ENCODE measurements around the gene TSEN2. TPM values are rescaled to one million over a fixed set of nuclear protein-coding genes. Genes with fewer than 3 reads are reported as not detected.
A peak's percentile ranks its signal among the peaks of the same experiment; 100 is the strongest.
"Not testable (repeated sequence)": the region's sequence is repeated elsewhere in the genome, so short reads cannot be mapped to it uniquely, and the experiment has no call there.

Gene TSEN2
- total RNA-seq, 1 donor from 2014 or later: 10.2 TPM

DNA sequence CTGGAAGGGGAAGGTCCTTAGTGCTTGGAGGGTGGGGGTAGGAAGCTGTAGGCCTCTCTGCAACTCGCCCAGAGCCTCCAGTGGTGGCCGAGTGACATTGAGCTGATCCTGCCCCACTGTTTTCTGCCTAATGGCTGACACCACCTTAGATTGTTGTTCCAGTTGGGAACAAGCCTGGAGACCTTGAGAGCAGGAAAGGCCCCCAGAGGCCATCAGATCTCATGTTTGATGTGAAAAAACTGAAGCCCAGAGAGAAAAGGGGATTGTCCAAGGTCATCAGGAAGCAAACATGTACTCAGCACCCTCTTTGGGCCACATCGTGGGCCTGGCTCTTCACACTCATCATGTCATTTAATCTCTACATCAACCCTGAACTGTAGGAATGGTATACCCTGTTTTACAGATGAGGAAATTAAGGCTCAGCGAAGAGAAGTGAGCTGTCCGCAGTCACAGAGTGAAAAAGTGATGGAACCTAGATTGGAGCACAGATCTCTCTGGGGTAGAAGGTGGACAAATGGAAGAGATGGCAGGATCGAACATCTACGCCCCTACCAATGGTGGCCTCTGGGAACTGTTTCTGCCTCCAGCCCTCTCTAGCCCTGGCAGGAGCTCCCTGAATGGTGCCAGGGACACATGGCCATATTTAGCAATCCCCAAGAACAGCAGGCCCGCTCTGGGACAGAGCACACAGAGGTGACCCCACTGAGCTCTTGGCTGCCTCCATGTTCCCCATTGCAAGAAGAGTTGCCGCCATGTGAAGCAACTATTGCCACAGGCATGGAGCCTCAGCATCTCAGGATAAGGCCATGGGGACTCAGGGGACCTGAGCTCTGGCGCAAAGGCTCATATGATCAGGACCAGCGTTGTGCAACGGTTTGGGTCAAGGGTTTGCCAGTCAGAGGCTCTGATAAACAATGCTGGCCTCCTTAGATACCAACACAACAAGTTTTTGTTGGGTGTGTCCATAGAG is 31.6 kb upstream of the TSEN2 start:
- no peak for DNase-seq

DNA sequence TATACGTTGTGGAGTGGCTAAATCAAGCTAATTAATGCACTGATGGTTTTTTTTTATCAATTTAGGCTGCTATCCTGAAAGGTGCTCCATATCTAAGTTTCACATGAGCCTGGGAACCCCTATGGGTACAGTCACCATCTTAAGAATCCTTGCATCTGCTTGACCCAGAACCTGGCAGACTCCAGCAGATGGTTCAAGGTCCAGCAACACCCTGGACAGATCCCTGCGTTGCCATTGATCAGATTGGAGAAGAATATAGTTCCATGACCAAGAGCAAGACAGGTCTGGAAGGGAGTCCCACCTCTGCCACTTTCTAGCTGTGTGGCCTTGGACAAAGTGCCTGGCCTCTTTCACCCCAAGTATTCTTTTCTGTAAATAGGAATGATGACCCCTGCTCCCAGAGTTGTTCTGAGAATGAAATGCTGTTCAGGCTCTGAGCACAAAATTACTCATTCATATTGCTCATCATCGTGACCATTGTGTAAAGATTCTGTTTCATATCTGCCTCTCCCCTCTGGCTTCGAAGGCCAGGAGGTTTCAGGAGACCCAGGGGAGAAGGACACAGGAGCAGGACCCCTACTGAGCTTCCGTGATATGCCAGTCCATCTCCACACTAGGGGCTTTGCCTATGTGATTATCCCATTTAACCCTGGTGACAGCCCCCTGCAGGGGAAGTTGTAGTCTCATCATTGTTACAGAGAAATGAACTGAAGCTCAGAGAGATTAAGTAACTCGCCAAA is 30.0 kb upstream of the TSEN2 start:
- DNase-seq: no peak

DNA sequence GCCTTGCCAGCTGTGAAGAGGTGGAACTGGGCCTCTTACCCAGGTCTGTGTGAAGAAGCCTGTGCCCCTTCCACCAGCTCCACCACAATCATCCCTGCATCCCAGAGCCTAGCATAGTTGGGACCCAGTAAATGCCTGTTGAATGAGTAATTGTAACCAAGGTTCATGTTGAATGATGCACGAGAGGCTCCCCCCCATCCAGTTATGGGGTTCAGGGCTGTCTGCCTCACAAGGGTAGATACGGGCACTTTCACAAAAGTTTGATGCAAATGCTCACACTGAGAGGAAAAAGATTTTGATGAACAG is 29.5 kb upstream of the TSEN2 start:
- no peak for DNase-seq

DNA sequence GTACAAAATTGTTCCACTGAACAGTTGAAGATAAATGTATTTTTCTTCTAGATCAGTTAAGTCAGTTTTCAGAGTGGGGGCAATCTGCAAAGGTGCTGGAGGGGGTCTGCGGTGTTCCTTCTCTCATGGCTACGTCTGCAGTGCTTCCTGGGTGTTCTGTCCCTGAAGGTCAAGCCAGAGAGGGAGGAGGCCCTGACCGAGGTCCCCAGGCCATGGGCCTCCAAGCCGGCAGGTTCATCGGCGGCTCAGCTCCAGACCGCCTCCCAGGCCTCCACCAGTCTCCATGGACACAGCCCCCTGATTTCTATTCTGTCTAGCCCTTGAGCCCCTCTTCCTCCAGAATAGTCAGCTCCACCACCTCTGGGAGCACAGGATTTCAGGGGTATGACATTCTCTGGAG is 28.5 kb upstream of the TSEN2 start:
- no peak for DNase-seq

DNA sequence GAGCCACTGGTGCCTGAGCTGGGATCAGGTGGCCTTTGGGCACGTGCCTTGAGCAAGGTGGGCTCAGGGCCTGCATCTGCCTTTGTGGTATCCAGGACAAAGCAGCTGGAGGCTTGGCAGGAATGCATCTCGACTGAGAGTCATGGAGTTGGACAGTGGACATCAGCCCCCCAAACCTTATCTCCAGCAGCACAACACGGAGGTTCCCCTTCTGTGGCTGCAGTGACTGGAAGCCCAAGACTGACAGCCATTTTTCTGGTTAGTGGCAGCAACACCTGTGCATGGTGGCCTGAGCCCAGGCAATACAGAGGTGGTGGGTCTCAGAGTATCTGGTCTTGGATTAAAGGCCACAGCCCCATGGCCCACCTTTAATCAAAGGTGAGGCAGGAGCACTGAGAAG is 27.8 kb upstream of the TSEN2 start:
- no peak for DNase-seq

DNA sequence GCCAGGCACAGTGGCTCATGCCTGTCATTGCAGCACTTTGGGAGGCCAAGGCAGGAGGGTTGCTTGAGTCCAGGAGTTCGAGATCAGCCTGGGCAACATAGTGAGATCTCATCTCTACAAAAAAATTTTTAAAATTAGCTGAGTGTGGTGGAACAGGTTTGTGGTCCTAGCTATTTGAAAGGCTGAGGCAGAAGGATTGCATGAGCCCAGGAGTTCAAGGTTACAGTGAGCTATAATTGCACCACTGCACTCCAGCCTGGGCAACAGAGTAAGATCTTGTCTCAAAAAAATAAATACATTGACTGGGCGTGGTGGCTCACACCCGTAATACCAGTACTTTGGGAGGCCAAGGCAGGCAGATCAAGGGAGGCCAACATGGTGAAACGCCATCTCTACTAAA is 26.9 kb upstream of the TSEN2 start:
- DNase-seq: not testable (repeated sequence)

DNA sequence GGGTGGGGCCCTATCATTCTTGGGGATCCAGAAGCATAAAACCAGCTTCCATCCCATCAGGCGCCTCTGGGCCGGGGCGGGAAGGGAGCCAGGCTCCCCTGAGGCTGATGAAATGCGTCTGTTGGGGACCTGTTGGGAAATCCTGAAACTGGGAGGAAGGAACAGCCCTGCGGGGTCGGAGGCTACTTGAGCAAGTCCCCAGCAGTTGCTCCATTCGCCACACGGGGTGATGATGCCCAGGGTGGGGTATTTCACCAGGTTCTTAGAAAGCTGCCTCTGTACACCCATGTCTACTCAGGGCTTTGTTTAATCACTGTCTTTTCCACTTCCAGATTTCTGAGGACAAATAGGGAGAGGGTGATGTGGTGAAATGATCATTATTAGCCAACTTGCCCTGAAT is 25.4 kb upstream of the TSEN2 start:
- DNase-seq: no peak

DNA sequence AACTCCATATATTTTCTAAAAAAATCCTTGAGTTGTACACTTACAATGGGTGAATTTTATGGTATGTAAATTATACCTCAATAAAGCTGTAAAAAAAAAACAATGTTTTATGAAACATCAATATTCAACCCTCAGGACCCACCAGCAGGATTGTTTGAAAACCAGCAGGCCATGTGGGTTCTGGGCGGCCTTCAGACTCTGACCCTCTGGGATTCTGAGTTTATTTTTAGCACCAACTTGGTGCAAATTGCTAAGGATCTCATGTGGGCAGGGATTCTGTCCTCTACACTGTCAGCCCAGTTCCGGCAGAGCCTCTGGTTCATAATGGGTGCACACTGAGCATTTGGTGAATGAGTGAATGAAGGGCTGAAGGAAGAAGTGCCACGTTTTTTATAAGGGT is 24.2 kb upstream of the TSEN2 start:
- DNase-seq: no peak

DNA sequence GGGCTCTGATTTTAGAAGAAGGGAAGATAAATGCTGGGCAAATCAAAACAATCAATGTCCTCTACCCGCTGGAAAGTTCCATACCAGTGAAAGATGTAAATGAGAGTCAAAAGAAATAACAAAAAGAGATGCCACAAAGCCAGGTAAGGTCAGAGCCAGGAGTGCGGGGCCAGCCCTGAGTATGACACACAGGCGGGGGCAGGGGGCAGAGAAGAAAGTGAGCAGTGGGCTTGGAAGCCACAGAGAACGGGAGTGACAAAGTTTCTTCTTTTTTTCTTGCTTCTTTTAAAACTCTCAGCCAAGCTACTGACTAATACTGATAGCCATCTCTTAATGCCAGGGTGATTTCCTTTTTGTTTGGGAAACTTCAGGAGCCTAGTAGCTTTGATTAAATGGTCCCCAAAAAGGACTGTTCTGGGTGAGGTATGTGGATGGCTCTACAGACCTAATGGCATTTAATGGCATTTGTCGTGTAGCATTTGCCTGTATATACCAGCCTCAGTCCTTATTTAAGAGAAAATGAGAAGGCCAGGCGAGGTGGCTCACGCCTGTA is 23.1 kb upstream of the TSEN2 start:
- no peak for DNase-seq

DNA sequence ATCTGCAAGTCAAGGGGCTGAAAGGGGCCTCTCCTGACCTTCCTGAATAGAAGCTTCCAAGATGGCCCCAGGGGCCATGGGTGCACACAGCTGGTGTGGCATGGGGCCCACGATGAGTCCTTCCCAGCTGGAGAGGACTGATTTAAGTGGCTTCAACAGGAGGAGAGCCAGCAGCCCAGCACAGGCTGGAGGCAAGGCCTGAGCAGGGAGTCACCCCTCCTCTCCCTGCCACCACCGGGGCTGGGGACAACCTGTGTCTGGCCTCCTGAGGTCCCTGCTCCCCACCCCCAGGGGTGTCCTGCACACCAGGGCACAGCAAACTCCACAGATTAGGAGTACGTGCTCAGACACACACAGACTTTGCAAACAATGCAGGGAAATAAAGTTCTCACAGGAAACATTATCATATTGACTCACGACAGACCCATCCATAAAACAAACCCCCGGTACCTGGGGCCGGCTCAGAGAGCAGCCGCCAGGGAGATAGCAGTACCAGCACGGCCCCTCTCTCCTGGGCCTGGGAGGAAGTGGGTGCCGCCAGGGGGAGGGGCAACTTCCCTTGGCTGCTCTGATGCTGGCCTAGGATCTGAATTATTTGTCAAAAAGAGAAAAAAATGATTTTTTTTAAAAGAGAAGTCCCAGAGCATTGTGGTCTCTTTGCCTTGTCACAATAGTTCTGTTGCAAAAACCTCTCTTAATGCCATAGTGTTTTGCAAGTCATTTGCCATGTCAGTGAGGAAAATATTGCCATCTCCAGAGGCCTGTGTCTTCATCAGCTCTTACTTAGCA is 21.9 kb upstream of the TSEN2 start:
- peak; percentile 44 for DNase-seq

DNA sequence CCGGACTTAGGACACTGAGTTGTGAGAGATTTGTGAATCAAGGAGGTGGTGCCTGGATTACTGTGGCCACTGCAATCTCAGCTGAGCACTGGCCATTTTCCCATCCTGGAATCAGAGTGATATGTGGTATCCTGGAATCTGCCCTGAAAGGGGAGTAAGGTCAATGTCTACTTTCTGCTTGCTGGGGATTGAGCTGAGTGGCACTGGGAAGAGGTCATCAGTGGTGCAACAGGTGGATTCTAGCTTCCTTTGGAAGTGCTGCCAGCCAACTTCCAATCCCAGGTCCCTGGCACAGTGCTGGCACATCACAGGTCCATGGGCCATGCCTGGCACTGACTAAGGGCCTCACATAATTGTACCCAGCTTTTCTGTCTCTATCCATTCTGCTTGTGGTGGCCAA is 20.6 kb upstream of the TSEN2 start:
- no peak for DNase-seq

DNA sequence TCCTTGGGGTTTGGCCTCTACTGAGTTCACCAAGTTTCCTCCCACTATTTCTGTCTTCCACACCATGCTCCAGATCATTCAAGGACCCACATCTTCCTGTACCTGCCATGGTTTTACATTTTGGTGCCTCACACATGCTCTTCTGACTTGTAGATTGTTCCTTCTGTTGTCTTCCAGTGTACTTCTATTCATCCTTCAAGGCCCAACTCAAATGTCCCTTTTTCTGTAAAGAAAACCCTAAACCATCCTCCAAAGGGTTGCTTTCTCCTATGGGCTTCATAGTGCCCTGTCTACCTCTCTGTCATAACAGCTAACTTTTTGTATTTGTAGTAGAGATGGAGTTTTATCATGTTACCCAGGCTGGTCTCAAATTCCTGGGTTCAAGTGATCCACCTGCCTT is 20.1 kb upstream of the TSEN2 start:
- no peak for DNase-seq

DNA sequence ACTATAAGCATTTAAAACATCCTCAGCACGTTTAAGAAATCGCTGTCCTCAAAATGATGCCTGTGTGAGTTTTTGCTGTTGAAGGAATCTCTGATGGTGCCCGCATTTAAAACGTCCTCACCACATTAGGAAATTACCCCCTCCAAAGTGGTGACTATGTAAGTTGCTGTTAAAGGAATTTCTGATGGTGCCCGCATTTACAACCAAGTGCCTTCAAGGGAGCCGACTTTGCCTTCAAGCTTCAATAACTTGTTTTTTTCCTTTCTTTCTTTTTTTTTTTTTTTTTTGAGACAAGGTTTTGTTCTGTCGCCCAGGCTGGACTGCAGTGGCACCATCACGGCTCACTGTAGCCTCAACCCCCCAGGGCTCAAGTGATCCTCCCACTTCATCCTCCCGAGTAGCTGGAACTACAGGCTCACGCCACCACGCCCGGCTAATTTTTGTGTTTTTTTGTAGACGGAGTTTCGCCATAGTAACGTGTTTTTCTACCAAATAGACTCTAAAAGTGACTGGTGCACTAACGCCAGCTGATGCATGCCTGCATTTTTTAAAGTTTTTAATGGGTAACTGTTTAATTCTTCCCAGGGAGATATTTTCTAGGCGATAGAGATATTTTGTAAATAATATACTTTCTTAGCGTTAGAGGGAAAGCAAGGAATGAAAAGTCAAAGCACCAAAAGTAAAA is 19.0 kb upstream of the TSEN2 start:
- DNase-seq: no peak

DNA sequence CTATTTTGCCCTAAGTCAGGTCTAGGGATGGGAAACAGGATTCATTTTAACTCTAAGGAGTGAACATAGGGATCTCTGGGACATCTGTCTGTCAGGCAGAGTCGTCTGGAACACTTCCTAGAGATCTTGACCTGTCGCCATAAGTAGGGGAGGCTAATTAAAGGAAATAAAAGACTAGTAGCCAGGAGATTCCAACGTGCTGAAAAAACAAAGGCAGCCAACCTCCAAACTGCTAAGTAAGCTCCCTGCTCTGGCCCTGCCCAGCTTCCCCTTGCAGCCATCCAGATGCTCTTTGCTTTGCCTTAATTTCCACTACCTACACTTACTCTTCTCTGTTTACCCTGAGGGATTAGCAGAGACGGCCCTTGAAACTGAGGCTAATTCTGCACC is 18.4 kb upstream of the TSEN2 start:
- no peak for DNase-seq

DNA sequence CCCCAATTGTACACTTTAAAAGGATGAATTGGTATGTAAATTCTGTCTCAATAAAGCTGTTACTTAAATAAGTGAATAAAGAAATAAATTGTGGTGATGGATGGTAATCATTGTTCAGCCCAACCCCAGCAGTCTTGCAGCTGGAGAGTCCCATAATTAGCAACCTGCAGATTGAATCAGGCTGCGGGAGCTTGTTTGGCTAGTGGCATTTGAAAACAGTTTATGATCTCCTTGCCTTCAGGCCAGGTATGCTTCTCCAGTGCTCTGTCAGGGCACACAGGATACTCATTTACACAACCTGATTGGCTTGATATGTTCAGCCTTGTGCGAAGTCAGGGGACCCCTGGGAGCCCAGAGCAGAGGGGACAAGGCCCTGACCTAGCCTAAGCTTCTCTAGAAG is 16.5 kb upstream of the TSEN2 start:
- no peak for DNase-seq

DNA sequence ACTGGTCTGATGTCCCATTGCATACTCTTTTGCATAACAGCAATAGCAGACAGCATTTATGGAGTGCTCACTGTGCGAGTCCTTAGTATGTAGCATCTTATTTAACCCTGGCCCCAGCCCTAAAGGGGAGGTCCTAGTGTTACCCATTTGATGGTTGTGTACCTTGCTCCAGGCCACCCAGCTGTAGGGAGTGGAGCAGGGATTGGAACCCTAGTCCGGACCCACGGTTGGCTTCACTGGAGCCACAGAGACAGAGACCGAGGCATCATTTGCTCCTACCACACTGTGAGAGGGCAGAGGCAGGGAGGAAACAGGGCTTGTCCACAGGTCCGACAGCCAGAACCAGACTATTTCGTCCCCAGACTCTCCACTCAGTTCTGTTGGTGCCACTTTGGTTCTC is 16.0 kb upstream of the TSEN2 start:
- DNase-seq: no peak

DNA sequence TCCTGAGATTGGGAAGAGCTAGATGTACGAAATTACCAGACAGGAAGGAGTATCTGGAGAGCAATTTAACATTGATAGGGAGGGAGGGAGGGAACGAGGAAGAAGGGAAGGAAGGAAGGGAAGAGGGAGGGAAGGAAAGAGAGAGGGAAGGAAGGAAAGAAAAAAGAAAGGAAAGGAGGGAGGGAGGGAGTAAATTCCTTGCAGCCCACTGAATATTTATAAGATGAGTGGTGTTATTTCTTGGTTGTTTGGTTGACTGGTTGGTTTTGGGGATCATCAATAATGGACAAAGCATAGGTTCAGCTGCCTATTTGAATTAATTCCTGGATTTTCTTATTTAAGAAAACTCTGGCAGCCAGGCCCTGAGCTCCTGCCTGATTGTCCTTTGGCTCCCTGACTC is 15.5 kb upstream of the TSEN2 start:
- no peak for DNase-seq

DNA sequence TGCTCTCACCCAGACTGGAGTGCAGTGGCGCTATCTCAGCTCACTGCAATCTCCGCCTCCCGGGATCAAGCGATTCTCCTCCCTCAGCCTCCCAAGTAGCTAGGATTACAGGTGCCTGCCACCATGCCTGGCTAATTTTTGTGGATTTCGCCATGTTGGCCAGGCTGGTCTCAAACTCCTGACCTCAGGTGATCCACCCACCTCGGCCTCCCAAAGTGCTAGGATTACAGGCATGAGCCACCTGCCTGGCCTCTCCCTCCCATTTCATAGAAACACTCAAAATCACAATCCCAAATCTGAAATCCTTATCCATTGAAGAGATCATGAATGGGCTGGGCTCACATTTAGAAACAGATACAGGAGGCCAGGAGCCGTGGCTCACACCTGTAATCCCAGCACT is 15.1 kb upstream of the TSEN2 start:
- DNase-seq: not testable (repeated sequence)

DNA sequence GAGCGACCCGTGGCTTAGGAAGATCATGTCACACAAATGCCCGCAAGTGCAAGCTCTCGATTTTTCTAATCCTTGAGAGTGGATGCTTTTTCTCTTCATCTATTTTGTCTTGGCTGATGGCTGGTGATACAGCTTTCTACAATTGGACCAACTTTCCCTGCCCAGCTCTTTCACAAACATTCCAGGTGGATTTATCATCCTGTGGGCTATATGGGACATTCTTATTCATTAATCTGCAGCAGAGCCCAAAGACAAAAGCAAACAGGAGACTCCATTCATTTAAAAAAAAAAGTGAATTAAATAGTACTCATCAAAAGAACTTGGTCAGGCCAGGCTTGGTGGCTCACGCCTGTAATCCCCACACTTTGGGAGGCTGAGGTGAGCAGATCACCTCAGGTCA is 14.2 kb upstream of the TSEN2 start:
- no peak for DNase-seq

DNA sequence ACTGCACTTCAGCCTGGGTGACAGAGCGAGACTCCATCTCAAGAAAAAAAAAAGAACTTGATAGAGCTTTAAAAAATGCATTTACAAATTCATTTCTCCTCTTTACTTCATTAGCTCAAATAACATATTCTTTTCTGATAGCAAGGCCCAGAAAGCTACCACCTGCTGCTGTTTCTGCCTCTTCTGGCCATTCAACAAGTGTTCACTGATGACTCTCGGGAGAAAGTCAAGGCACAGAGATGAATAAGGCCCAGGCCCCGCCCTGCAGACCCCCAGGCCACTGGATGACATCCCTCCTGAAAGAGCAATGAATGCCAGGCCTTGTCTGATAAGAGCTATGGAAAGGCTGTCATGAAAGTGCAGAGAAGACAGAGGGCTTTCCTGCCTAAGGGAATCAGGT is 13.6 kb upstream of the TSEN2 start:
- DNase-seq: no peak

DNA sequence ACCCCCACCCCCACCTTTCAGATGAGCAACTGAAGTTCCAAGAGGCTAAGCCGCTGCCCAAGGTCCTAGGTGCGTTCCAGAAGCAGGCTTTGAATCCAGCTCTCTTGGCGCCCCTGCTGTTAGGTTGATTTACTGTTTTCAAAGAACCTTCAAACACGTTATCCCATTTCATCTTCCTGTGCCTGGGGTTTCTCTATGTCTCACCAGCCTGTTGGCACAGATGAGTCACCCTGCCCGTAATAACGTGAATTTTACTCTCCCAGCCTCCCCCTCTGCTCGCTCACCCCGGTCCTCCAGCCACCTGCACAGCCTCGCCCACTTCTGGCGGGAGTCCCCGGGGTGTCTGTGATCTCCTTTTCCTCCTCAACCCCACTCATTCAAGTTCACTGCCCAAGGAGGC is 13.0 kb upstream of the TSEN2 start:
- peak; percentile 28 for DNase-seq

DNA sequence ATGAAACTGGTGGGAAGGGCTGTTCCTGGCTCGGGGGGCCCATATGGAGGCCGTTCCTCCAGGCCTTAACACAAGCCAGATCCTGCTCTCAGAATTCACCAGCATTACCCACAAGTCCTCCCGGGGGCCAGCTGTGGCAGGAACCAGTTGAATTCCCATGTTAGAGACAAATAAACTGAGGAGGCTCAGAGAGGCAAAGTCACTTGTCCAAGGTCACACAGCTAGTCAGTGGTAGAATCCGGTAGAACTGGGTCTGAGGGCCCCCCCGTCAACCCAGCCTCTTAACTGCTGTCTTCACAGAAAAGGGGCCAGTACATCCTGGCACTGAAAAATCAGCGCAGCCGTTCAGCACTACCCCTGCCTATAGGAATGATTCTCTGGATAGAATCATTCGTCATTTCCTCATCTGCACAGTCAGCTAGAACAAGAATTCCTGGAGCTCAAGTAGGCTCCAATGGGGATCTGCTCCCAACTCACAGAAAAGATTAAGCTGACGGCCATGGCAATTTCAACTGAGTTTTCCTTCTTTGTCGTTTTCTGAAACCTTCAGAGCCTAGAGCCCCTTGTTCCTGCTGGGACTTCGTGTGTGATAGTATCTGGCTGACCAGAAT is 12.2 kb upstream of the TSEN2 start:
- DNase-seq: no peak

Measured in dermis blood vessel endothelial cell (primary cell).